SU-DHL-6 (cell line): ENCODE results near the gene SLC15A2.

Experiments used
- H2AFZ ChIP-seq: fragments of 200-600 bp; sonication (generic); 2 replicates; pipeline ENCODE4 v1.6.1; 2014; ENCODE audit warnings: low read depth, mild to moderate bottlenecking, moderate library complexity, mixed read lengths, antibody characterized with exemption, low read length; ENCODE audit not compliant: severe bottlenecking
- H3F3A ChIP-seq: fragments of 200-600 bp; shearing (Covaris generic); 2 replicates; pipeline ENCODE4 v1.6.0; 2016; ENCODE audit warnings: antibody characterized with exemption, mild to moderate bottlenecking; ENCODE audit not compliant: insufficient read depth
- H3K27ac ChIP-seq: fragments of 200-600 bp; sonication (generic); 2 replicates; pipeline ENCODE4 v1.5.1; 2016; ENCODE audit warnings: low read depth, mild to moderate bottlenecking, low read length, moderate library complexity, mixed read lengths
- H3K27me3 ChIP-seq: fragments of 200-600 bp; sonication (generic), shearing (Covaris generic); 2 replicates; pipeline ENCODE4 v1.6.0; 2014; ENCODE audit warnings: mild to moderate bottlenecking, low read length
- H3K36me3 ChIP-seq: fragments of 200-600 bp; sonication (generic); 2 replicates; pipeline ENCODE4 v1.6.1; 2014; ENCODE audit warnings: mild to moderate bottlenecking, low read length, mixed read lengths
- H3K4me2 ChIP-seq: fragments of 300-600, 200-600 bp; shearing (Covaris generic), sonication (generic); 2 replicates; pipeline ENCODE4 v1.6.0; 2014; ENCODE audit warnings: low read length, low read depth, mild to moderate bottlenecking; ENCODE audit not compliant: poor library complexity, severe bottlenecking
- H3K4me3 ChIP-seq: fragments of 200-600 bp; sonication (generic); 2 replicates; pipeline ENCODE4 v1.5.1; 2014; ENCODE audit warnings: antibody characterized with exemption, low read length, mild to moderate bottlenecking, mixed read lengths; ENCODE audit not compliant: insufficient read depth, poor library complexity, severe bottlenecking
- H3K79me2 ChIP-seq: fragments of 200-600 bp; sonication (generic); 2 replicates; pipeline ENCODE4 v1.6.1; 2014; ENCODE audit warnings: mild to moderate bottlenecking, low read length, moderate library complexity; ENCODE audit not compliant: insufficient read depth
- H3K9ac ChIP-seq: fragments of 200-600 bp; sonication (generic); 2 replicates; pipeline ENCODE4 v1.7.0; 2014; ENCODE audit warnings: mild to moderate bottlenecking, low read length
- H3K9me2 ChIP-seq: fragments of 200-600 bp; sonication (generic); replicated peaks from 2 replicates; pipeline ENCODE4 v1.6.1; 2014; ENCODE audit warnings: low read length; ENCODE audit not compliant: insufficient read depth
- H3K9me3 ChIP-seq: fragments of 200-600 bp; sonication (generic); 2 replicates; pipeline ENCODE4 v1.6.1; 2014; ENCODE audit warnings: low read length, mixed read lengths; ENCODE audit not compliant: insufficient read depth
- H4K20me1 ChIP-seq: fragments of 200-600 bp; sonication (generic); 2 replicates; pipeline ENCODE4 v1.6.1; 2014; ENCODE audit warnings: low read depth, mild to moderate bottlenecking, antibody characterized with exemption, low read length, moderate library complexity, mixed read lengths
- EZH2phosphoT487 ChIP-seq: fragments of 200-600 bp; sonication (generic), shearing (Covaris generic); conservative IDR thresholded peaks from 2 replicates; pipeline ENCODE4 v1.6.1; 2018; ENCODE audit warnings: mild to moderate bottlenecking, antibody characterized with exemption, low read length, moderate library complexity, mixed read lengths
- TF ChIP-seq, protein P1 (sequence below): fragments of 200-600 bp; sonication (generic); IDR thresholded peaks from one replicate; pipeline ENCODE4 v1.5.1; 2017; ENCODE audit warnings: antibody characterized with exemption, mild to moderate bottlenecking, low read length, moderate library complexity; ENCODE audit not compliant: insufficient read depth, poor library complexity, severe bottlenecking

Gene SLC15A2

DNA sequence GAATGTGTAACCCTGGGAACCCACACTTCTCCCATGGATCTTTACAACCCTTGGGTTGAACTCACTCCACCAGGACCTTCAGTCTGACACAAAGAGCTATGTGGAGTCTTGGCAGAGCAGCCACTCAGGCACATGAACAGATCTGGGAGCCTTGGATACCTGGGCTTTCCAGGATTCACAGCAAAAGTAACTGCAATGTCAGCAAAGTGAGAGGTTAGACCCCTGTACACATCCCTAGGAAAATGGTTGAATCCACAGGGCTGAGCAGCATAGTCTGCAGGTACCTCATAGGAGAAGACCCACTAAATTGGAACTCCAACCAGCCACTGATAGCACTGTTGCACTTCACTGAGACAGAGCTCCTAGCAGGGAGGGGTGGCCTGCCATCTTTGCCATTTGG is 68.2 kb downstream of the SLC15A2 start:
- Histone ChIP-seq H3K9ac (no peak overlapping the region), H3K4me3 (no peak overlapping the region), H3K36me3 (peaks cover 18% of the 10 kb centered on the region; the same call in 1 of the 2 replicates), H3K79me2 (no peaks in the 10 kb centered on the region), H3K27ac (no peak overlapping the region), H3K9me2 (no peaks in the 10 kb centered on the region), H4K20me1 (no peaks in the 10 kb centered on the region), H3F3A (no peaks in the 10 kb centered on the region), H3K9me3 (no peaks in the 10 kb centered on the region), H2AFZ (no peak overlapping the region), H3K4me2 (no peak overlapping the region), H3K27me3 (no peaks in the 10 kb centered on the region)
- no peak for TF ChIP-seq EZH2phosphoT487
- TF ChIP-seq, protein P1, sequence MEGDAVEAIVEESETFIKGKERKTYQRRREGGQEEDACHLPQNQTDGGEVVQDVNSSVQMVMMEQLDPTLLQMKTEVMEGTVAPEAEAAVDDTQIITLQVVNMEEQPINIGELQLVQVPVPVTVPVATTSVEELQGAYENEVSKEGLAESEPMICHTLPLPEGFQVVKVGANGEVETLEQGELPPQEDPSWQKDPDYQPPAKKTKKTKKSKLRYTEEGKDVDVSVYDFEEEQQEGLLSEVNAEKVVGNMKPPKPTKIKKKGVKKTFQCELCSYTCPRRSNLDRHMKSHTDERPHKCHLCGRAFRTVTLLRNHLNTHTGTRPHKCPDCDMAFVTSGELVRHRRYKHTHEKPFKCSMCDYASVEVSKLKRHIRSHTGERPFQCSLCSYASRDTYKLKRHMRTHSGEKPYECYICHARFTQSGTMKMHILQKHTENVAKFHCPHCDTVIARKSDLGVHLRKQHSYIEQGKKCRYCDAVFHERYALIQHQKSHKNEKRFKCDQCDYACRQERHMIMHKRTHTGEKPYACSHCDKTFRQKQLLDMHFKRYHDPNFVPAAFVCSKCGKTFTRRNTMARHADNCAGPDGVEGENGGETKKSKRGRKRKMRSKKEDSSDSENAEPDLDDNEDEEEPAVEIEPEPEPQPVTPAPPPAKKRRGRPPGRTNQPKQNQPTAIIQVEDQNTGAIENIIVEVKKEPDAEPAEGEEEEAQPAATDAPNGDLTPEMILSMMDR, result no peak

DNA sequence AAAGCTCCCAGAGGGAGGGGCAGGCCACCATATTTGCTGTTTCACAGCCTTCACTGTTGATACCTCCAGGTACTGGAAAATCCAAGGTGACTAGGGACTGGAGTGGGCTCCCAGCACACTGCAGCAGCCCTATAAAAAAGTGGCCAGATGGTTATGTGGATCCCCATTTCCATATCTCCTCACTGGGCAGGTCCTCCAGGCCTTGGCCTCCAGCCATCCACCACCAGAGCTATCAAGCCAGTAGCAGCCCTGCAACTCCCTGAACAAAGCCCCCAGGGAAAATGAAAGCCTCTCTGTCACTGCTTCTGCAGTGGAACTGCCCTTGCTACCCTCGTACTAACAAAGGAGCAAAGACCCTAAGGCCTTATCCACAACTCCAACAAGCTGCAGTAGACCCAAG is 69.4 kb downstream of the SLC15A2 start:
- no peaks in the 10 kb centered on the region for H3K9me3 ChIP-seq
- no peaks in the 10 kb centered on the region for H3K27me3 ChIP-seq
- no peak overlapping the region for H3K4me2 ChIP-seq
- H3K36me3 ChIP-seq, result peaks cover 15% of the 10 kb centered on the region; the same call in 1 of the 2 replicates
- no peaks in the 10 kb centered on the region for H3F3A ChIP-seq
- no peaks in the 10 kb centered on the region for H3K79me2 ChIP-seq
- H3K27ac ChIP-seq, result no peak overlapping the region
- H3K9ac ChIP-seq, result no peak overlapping the region
- H4K20me1 ChIP-seq, result no peaks in the 10 kb centered on the region
- H3K4me3 ChIP-seq, result no peak overlapping the region
- TF ChIP-seq, protein P1, result no peak
- TF ChIP-seq EZH2phosphoT487, result no peak
- H2AFZ ChIP-seq, result no peak overlapping the region
- H3K9me2 ChIP-seq, result no peaks in the 10 kb centered on the region

DNA sequence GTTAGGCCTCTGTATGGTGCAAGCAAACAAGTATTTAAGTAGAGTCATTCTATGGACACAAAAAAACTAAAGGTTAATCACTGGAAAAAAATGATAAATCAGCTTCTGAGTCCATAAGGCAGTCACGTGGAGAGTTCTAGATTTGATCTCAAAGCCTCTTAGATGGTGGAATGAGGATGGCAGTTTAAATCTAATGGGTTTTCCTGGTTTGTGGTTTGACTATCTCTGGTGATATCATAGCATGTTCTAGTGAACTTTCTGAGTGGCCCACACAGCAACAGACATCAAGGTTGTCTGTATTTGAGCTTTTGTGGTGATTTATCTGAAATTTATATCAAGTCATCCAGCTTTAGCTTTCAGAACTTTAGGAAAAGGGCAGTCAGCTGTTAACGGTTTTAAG is 75.4 kb downstream of the SLC15A2 start:
- Histone ChIP-seq H3K9ac (no peak overlapping the region), H3K4me2 (no peak overlapping the region), H3K9me3 (peaks cover 2% of the 10 kb centered on the region; the same call in 1 of the 2 replicates), H3K4me3 (no peak overlapping the region), H3K36me3 (peaks cover under 1% of the 10 kb centered on the region; the same call in 1 of the 2 replicates), H2AFZ (no peak overlapping the region), H3F3A (no peaks in the 10 kb centered on the region), H3K27me3 (no peaks in the 10 kb centered on the region), H3K9me2 (no peaks in the 10 kb centered on the region), H4K20me1 (no peaks in the 10 kb centered on the region), H3K27ac (no peak overlapping the region), H3K79me2 (no peaks in the 10 kb centered on the region)
- TF ChIP-seq EZH2phosphoT487, result no peak
- TF ChIP-seq, protein P1, result no peak

DNA sequence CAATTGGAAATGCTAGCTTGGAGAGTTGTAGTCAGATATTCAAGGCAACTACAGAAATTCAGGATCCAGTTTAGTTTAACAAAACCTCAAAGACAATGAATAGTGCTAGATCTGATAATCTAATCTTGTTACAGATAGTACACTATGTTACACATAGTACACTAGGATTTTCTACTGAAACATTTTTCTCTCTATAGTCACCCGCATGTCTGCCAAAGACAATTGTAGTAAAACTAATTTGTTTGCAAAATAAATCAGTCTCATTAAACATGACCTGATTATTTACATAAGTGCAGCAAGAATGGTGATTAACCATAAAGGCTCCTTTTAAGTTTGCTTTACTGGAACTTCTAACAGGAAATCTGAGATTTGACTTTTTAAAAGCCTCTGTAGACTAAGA is 75.8 kb downstream of the SLC15A2 start:
- Histone ChIP-seq H3K4me3 (no peak overlapping the region), H3K79me2 (no peaks in the 10 kb centered on the region), H2AFZ (no peak overlapping the region), H3K9me3 (peaks cover 6% of the 10 kb centered on the region; the same call in 1 of the 2 replicates), H3K36me3 (peaks cover 4% of the 10 kb centered on the region; the same call in 1 of the 2 replicates), H3K27ac (no peak overlapping the region), H3K4me2 (no peak overlapping the region), H3K9me2 (no peaks in the 10 kb centered on the region), H3K9ac (no peak overlapping the region), H4K20me1 (no peaks in the 10 kb centered on the region), H3F3A (no peaks in the 10 kb centered on the region), H3K27me3 (no peaks in the 10 kb centered on the region)
- TF ChIP-seq EZH2phosphoT487, result no peak
- TF ChIP-seq, protein P1, result no peak
